ENCODE data around the gene NT5C2. TPM values are rescaled to one million over a fixed set of nuclear protein-coding genes. Genes with fewer than 3 reads are reported as not detected.

NT5C2 gene
- total RNA-seq, 1 experiment from 2014 or later, result 76.1 TPM

GRCh38 chr10:103125323-103126267 lies 67.5 kb downstream of the NT5C2 start (continued):
- TF ChIP-seq ZBTB43 (CRISPR knock-in tag; IDR thresholded peaks at IDR 0.05) (no peak), ERG (CRISPR knock-in tag; IDR thresholded peaks at IDR 0.05) (no peak), MXD4 (CRISPR knock-in tag; IDR thresholded peaks at IDR 0.05; ENCODE audit: borderline replicate concordance) (no peak), ZNF317 (CRISPR knock-in tag; IDR thresholded peaks at IDR 0.05; ENCODE audit: borderline replicate concordance, low read depth) (no peak)

GRCh38 chr10:103124420-103125096 lies 68.5 kb downstream of the NT5C2 start:
- no peak overlapping the region for H3K27ac Mint-ChIP-seq
- no peaks in the 10 kb centered on the region for H3K9me3 Mint-ChIP-seq
- peaks cover 8% of the 10 kb centered on the region for H3K4me1 Mint-ChIP-seq
- ChIA-PET POLR2A (interaction anchor here (0.7 to 1.5 kb wide), 3 partner anchors 10 to 53 kb away, joined by 4 read pairs; no protein-coding TSS in a partner anchor), CTCF (interaction anchor here (1.0 kb wide), 1 partner anchor 120 kb away, joined by 4 read pairs; no protein-coding TSS in a partner anchor)
- H3K27me3 Mint-ChIP-seq (ENCODE audit: low read depth), result no peaks in the 10 kb centered on the region
- peaks cover 15% of the 10 kb centered on the region for H3K36me3 Mint-ChIP-seq
- no peak for TF ChIP-seq SMAD3 (CRISPR knock-in tag; IDR thresholded peaks at IDR 0.05; ENCODE audit: borderline replicate concordance)
- TF ChIP-seq HMGA2 (CRISPR knock-in tag; IDR thresholded peaks at IDR 0.05), result peak; percentile 96
- H3K4me3 Mint-ChIP-seq, result no peak overlapping the region
- DNase-seq (ENCODE audit: low spot score) (no peak), ATAC-seq (no peak)

DNA sequence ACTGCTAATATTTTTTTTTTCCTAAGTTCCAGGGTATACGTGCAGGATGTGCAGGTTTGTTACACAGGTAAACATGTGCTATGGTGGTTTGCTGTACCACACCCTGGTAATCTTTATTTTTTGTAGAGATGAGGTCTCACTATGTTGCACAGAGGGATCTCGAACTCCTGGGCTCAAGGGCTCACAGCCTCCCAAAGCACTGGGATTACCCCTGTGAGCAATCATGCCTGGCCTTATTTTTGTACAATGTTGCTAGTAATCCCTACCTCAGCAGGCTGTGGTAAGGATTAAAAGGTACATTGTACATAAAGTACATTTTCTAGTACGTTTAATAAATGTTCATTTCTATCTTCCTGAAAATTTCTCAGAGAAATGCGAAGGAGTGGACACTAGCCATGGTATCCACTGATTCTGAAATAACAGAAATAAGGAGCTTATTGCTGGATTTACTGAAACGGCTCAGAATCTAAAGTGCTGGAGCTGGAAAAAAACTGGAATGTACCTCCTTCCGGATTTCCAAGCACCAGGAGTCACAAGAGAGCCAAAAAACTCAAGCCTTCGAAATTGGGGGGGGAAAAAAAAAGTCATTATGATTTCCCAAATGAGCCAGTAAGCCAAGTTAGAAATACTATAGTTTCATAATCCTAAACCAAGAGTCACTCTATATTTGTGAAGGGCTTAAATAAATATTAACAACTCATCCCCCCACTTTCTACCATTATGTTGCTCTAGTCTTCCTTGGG lies 69.6 kb downstream of the NT5C2 start:
- POLR2A ChIA-PET, result interaction anchor here (0.7 to 1.5 kb wide), 3 partner anchors 12 to 54 kb away, joined by 3 to 4 read pairs (median 4); no protein-coding TSS in a partner anchor
- Mint-ChIP-seq H3K36me3 (peaks cover 15% of the 10 kb centered on the region), H3K27ac (0 out of 2 replicates have a peak overlapping the region, but pooled peaks have one; percentile 62), H3K4me3 (no peak overlapping the region), H3K27me3 (ENCODE audit: low read depth) (no peaks in the 10 kb centered on the region), H3K9me3 (no peaks in the 10 kb centered on the region), H3K4me1 (peaks cover 8% of the 10 kb centered on the region)
- CTCF ChIA-PET, result interaction anchor here (0.5 to 1.1 kb wide), 2 partner anchors 36 to 121 kb away, joined by 3 to 5 read pairs; no protein-coding TSS in a partner anchor
- ATAC-seq, result no peak
- DNase-seq (ENCODE audit: low spot score), result no peak
- TF ChIP-seq TP53 (CRISPR knock-in tag; IDR thresholded peaks at IDR 0.05) (no peak), ZNF317 (CRISPR knock-in tag; IDR thresholded peaks at IDR 0.05; ENCODE audit: borderline replicate concordance, low read depth) (no peak), KAT7 (CRISPR knock-in tag; IDR thresholded peaks at IDR 0.05; ENCODE audit: borderline replicate concordance) (no peak), NFE2L1 (CRISPR knock-in tag; IDR thresholded peaks at IDR 0.05) (no peak), SP1 (CRISPR knock-in tag; conservative IDR thresholded peaks at IDR 0.05) (no peak), FOXJ3 (CRISPR knock-in tag; IDR thresholded peaks at IDR 0.05; ENCODE audit: borderline replicate concordance) (no peak), GRHL2 (CRISPR knock-in tag; IDR thresholded peaks at IDR 0.05; ENCODE audit: insufficient replicate concordance, severe bottlenecking) (no peak), TEAD1 (CRISPR knock-in tag; IDR thresholded peaks at IDR 0.05) (no peak), ATF2 (CRISPR knock-in tag; IDR thresholded peaks at IDR 0.05; ENCODE audit: borderline replicate concordance, low read depth) (no peak)
- TF ChIP-seq, protein P1, sequence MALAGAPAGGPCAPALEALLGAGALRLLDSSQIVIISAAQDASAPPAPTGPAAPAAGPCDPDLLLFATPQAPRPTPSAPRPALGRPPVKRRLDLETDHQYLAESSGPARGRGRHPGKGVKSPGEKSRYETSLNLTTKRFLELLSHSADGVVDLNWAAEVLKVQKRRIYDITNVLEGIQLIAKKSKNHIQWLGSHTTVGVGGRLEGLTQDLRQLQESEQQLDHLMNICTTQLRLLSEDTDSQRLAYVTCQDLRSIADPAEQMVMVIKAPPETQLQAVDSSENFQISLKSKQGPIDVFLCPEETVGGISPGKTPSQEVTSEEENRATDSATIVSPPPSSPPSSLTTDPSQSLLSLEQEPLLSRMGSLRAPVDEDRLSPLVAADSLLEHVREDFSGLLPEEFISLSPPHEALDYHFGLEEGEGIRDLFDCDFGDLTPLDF (CRISPR knock-in tag; IDR thresholded peaks at IDR 0.05), result no peak
- TF ChIP-seq, protein P2, sequence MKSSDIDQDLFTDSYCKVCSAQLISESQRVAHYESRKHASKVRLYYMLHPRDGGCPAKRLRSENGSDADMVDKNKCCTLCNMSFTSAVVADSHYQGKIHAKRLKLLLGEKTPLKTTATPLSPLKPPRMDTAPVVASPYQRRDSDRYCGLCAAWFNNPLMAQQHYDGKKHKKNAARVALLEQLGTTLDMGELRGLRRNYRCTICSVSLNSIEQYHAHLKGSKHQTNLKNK (CRISPR knock-in tag; IDR thresholded peaks at IDR 0.05), result no peak
- TF ChIP-seq, protein P3, sequence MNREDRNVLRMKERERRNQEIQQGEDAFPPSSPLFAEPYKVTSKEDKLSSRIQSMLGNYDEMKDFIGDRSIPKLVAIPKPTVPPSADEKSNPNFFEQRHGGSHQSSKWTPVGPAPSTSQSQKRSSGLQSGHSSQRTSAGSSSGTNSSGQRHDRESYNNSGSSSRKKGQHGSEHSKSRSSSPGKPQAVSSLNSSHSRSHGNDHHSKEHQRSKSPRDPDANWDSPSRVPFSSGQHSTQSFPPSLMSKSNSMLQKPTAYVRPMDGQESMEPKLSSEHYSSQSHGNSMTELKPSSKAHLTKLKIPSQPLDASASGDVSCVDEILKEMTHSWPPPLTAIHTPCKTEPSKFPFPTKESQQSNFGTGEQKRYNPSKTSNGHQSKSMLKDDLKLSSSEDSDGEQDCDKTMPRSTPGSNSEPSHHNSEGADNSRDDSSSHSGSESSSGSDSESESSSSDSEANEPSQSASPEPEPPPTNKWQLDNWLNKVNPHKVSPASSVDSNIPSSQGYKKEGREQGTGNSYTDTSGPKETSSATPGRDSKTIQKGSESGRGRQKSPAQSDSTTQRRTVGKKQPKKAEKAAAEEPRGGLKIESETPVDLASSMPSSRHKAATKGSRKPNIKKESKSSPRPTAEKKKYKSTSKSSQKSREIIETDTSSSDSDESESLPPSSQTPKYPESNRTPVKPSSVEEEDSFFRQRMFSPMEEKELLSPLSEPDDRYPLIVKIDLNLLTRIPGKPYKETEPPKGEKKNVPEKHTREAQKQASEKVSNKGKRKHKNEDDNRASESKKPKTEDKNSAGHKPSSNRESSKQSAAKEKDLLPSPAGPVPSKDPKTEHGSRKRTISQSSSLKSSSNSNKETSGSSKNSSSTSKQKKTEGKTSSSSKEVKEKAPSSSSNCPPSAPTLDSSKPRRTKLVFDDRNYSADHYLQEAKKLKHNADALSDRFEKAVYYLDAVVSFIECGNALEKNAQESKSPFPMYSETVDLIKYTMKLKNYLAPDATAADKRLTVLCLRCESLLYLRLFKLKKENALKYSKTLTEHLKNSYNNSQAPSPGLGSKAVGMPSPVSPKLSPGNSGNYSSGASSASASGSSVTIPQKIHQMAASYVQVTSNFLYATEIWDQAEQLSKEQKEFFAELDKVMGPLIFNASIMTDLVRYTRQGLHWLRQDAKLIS (CRISPR knock-in tag; IDR thresholded peaks at IDR 0.05; ENCODE audit: borderline replicate concordance), result no peak
- TF ChIP-seq, protein P4, sequence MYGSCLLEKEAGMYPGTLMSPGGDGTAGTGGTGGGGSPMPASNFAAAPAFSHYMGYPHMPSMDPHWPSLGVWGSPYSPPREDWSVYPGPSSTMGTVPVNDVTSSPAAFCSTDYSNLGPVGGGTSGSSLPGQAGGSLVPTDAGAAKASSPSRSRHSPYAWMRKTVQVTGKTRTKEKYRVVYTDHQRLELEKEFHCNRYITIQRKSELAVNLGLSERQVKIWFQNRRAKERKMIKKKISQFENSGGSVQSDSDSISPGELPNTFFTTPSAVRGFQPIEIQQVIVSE (CRISPR knock-in tag; IDR thresholded peaks at IDR 0.05; ENCODE audit: borderline replicate concordance), result no peak
